ENCODE results near the gene MRFAP1. TPM values are rescaled to one million over a fixed set of nuclear protein-coding genes. Genes with fewer than 3 reads are reported as not detected.

Gene MRFAP1
- polyA plus RNA-seq, 3 donors = 72.1 to 180 (median 171) TPM

- Histone ChIP-seq H3K27ac (ENCODE audit: low read depth in 1 of 2, low read length in 2 of 2) (no peak overlapping the region), H3K9me3 (replicated peaks in 1 of 2; ENCODE audit: control insufficient read depth in 1 of 2, insufficient read depth in 1 of 2, low read length in 2 of 2) (no peaks in the 10 kb centered on the region), H3K9ac (ENCODE audit: insufficient read depth, low read length, poor library complexity, severe bottlenecking) (no peak overlapping the region), H3K79me2 (ENCODE audit: insufficient read depth, low read length) (peaks cover 21% of the 10 kb centered on the region), H3K4me3 (replicated peaks in 1 of 3; ENCODE audit: low read depth in 2 of 3, low read length in 3 of 3) (no peak overlapping the region), H3K4me2 (replicated peaks; ENCODE audit: extremely low read depth, low read length, poor library complexity, severe bottlenecking) (no peak overlapping the region), H3K27me3 (ENCODE audit: control insufficient read depth in 2 of 2, insufficient read depth in 2 of 2, low read length in 2 of 2) (no peaks in the 10 kb centered on the region), H3K36me3 (replicated peaks in 1 of 2; ENCODE audit: control insufficient read depth in 1 of 2, insufficient read depth in 2 of 2, low read length in 2 of 2) (peaks cover 16 to 17% of the 10 kb centered on the region in 2 donors), H4K20me1 (ENCODE audit: insufficient read depth, low read length) (peaks cover 24% of the 10 kb centered on the region), H2AFZ (ENCODE audit: insufficient read depth, low read depth, low read length, poor library complexity, severe bottlenecking) (no peak overlapping the region), H3K4me1 (ENCODE audit: control insufficient read depth in 1 of 2, insufficient read depth in 2 of 2, low read length in 2 of 2) (peaks cover 20 to 29% of the 10 kb centered on the region in 2 donors)
- intact Hi-C loops (cut with micrococcal nuclease) = loop anchor here in 1 of 2 donors (5.0 kb wide), 2 partner anchors 34 to 74 kb away; partner anchors contain the start of gene BLOC1S4
- 100% methylated on average over 2 of the region's 8 CpGs for WGBS (ENCODE audit: insufficient coverage)
- Mint-ChIP-seq H3K27me3 (ENCODE audit: low read depth in 3 of 3) (peaks cover 0 to 1% (median 0%) of the 10 kb centered on the region in 3 donors), H3K4me1 (peaks cover 24% of the 10 kb centered on the region), H3K27ac (no peak overlapping the region), H3K9me3 (peaks cover 2 to 10% (median 8%) of the 10 kb centered on the region in 7 donors), H3K4me3 (no peak overlapping the region), H3K36me3 (peaks cover 18 to 23% of the 10 kb centered on the region in 2 donors)
- TF ChIP-seq CTCF (IDR thresholded peaks at IDR 0.05) = no peak
- DNase-seq = no peak
Observed at GRCh38 chr4:6643141-6643847, 2.8 kb downstream of the MRFAP1 start.

GRCh38 chr4:6644792-6645530, 4.5 kb downstream of the MRFAP1 start:
- H3K27ac ChIP-seq (ENCODE audit: low read depth in 1 of 2, low read length in 2 of 2) = no peak overlapping the region
- Mint-ChIP-seq H3K4me1 (peaks cover 24% of the 10 kb centered on the region), H3K27me3 (ENCODE audit: low read depth in 3 of 3) (no peaks in the 10 kb centered on the region), H3K9me3 (peaks cover 2 to 12% (median 8%) of the 10 kb centered on the region in 7 donors), H3K36me3 (peaks cover 18 to 23% of the 10 kb centered on the region in 2 donors), H3K27ac (no peak overlapping the region), H3K4me3 (no peak overlapping the region)
- H2AFZ ChIP-seq (ENCODE audit: insufficient read depth, low read depth, low read length, poor library complexity, severe bottlenecking) = no peak overlapping the region
- no peaks in the 10 kb centered on the region for H3K27me3 ChIP-seq (ENCODE audit: control insufficient read depth in 2 of 2, insufficient read depth in 2 of 2, low read length in 2 of 2)
- no peak overlapping the region for H3K4me3 ChIP-seq (replicated peaks in 1 of 3; ENCODE audit: low read depth in 2 of 3, low read length in 3 of 3)
- peaks cover 21% of the 10 kb centered on the region for H3K79me2 ChIP-seq (ENCODE audit: insufficient read depth, low read length)
- no peak overlapping the region for H3K9ac ChIP-seq (ENCODE audit: insufficient read depth, low read length, poor library complexity, severe bottlenecking)
- intact Hi-C loops (cut with micrococcal nuclease) = loop anchor here in 1 of 2 donors (5.0 kb wide), 2 partner anchors 32 to 72 kb away; partner anchors contain the start of gene BLOC1S4
- no peak for DNase-seq
- peaks cover 24% of the 10 kb centered on the region for H4K20me1 ChIP-seq (ENCODE audit: insufficient read depth, low read length)
- no peak overlapping the region for H3K4me2 ChIP-seq (replicated peaks; ENCODE audit: extremely low read depth, low read length, poor library complexity, severe bottlenecking)
- peaks cover 15 to 25% of the 10 kb centered on the region in 2 donors for H3K4me1 ChIP-seq (ENCODE audit: control insufficient read depth in 1 of 2, insufficient read depth in 2 of 2, low read length in 2 of 2)
- no peaks in the 10 kb centered on the region for H3K9me3 ChIP-seq (replicated peaks in 1 of 2; ENCODE audit: control insufficient read depth in 1 of 2, insufficient read depth in 1 of 2, low read length in 2 of 2)
- WGBS (ENCODE audit: insufficient coverage) = 75% methylated on average over 4 of the region's 5 CpGs
- H3K36me3 ChIP-seq (replicated peaks in 1 of 2; ENCODE audit: control insufficient read depth in 1 of 2, insufficient read depth in 2 of 2, low read length in 2 of 2) = peaks cover 16 to 17% of the 10 kb centered on the region in 2 donors
- TF ChIP-seq CTCF (IDR thresholded peaks at IDR 0.05) = no peak

All from CD14-positive monocyte (primary cell).